Erythroblast (primary cell): ENCODE measurements around the gene PICALM.

Source experiments
- DNase-seq, 2 experiments: peaks; one replicate each; lab custom pipeline; 2025; lab: John Stamatoyannopoulos, UW
- GATA1 ChIP-seq: IDR thresholded peaks from 2 replicates; pipeline ENCODE4 v1.6.1; 2011; ENCODE audit warnings: low read depth, mild to moderate bottlenecking, control low read depth, low read length, moderate library complexity
- POLR2A ChIP-seq: IDR thresholded peaks from 2 replicates; pipeline ENCODE4 v1.6.1; 2011; ENCODE audit warnings: mild to moderate bottlenecking, low read length

PICALM gene

GRCh38 chr11:86015699-86016098 lies 53.2 kb downstream of the PICALM start:
- no peak for TF ChIP-seq POLR2A
- DNase-seq, result no peak

GRCh38 chr11:86014221-86014620 lies 54.7 kb downstream of the PICALM start:
- TF ChIP-seq POLR2A (no peak), GATA1 (no peak)
- no peak for DNase-seq

- DNase-seq, result peak; percentile 30 to 55
- no peak for TF ChIP-seq POLR2A
Observed at GRCh38 chr11:86013713-86014112, 55.2 kb downstream of the PICALM start.

- no peak for DNase-seq
- TF ChIP-seq POLR2A (no peak), GATA1 (no peak)
Observed at GRCh38 chr11:86011175-86011574, 57.7 kb downstream of the PICALM start.

- TF ChIP-seq GATA1 (no peak), POLR2A (no peak)
- DNase-seq, result no peak
Observed at GRCh38 chr11:86003654-86004053, 65.2 kb downstream of the PICALM start.

- no peak for DNase-seq
- no peak for TF ChIP-seq GATA1
- no peak for TF ChIP-seq POLR2A
Observed at GRCh38 chr11:86002431-86002830, 66.5 kb downstream of the PICALM start.

GRCh38 chr11:85991508-85991907 lies 77.4 kb downstream of the PICALM start:
- TF ChIP-seq POLR2A (no peak), GATA1 (no peak)
- DNase-seq, result no peak

GRCh38 chr11:85989746-85990145 lies 79.1 kb downstream of the PICALM start:
- no peak for DNase-seq
- TF ChIP-seq POLR2A (no peak), GATA1 (no peak)

GRCh38 chr11:85988780-85989179 lies 80.1 kb downstream of the PICALM start:
- no peak for DNase-seq
- no peak for TF ChIP-seq GATA1
- TF ChIP-seq POLR2A, result no peak

GRCh38 chr11:85977751-85978160 lies 91.1 kb downstream of the PICALM start:
- TF ChIP-seq POLR2A, result no peak
- no peak for TF ChIP-seq GATA1
- DNase-seq, result no peak

GRCh38 chr11:85976525-85976924 lies 92.4 kb downstream of the PICALM start:
- TF ChIP-seq POLR2A, result no peak
- TF ChIP-seq GATA1, result no peak
- no peak for DNase-seq

GRCh38 chr11:85974122-85974521 lies 94.8 kb downstream of the PICALM start:
- no peak for TF ChIP-seq GATA1
- TF ChIP-seq POLR2A, result no peak
- DNase-seq, result peak; percentile 35 to 60

GRCh38 chr11:85970593-85970992 lies 98.3 kb downstream of the PICALM start:
- DNase-seq, result no peak
- no peak for TF ChIP-seq GATA1
- TF ChIP-seq POLR2A, result no peak

- TF ChIP-seq GATA1, result no peak
- TF ChIP-seq POLR2A, result no peak
- DNase-seq, result no peak
Observed at GRCh38 chr11:85967457-85967856, 101.4 kb downstream of the PICALM start.

- TF ChIP-seq POLR2A (no peak), GATA1 (no peak)
- DNase-seq, result no peak
Observed at GRCh38 chr11:85965202-85965601, 103.7 kb downstream of the PICALM start.

- TF ChIP-seq GATA1, result no peak
- no peak for TF ChIP-seq POLR2A
- DNase-seq, result no peak
Observed at GRCh38 chr11:85961930-85962363, 106.9 kb downstream of the PICALM start.
